Measurements from ENCODE around the gene TDRD10. TPM values are rescaled to one million over a fixed set of nuclear protein-coding genes. Genes with fewer than 3 reads are reported as not detected.

Gene TDRD10
- total and polyA plus RNA-seq, 2 experiments from 2014 or later, result 0.51 to 1.0 TPM

DNA sequence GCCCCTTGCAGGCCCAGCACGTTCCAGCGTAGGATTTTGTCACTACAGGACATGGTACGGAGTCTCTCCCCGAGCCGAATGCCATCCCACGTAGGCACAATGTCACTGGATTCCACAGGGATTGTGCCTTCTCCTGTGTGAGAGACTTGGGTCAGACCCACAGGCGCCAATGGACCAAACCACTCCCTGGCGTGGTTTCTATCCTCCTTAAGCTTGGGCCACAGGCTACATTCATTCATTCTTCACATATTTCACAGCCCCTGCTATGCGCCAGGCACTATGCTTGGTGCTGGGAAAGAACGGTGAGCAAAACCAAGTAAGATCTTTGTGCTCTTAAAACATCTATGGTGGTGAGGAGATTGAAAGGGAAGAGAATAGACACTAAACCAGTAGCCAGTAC lies 84.2 kb downstream of the TDRD10 start:
- Histone ChIP-seq H3K36me3 (peaks cover 74% of the 10 kb centered on the region), H3K27me3 (no peaks in the 10 kb centered on the region), H3K27ac (no peak overlapping the region), H3K4me3 (no peak overlapping the region), H3K4me1 (ENCODE audit: low read depth) (no peaks in the 10 kb centered on the region), H3K9me3 (ENCODE audit: low read depth) (no peaks in the 10 kb centered on the region)
- no peak for DNase-seq (ENCODE audit: low read depth in 1 of 2, low spot score in 1 of 2)
- no peak for TF ChIP-seq CTCF (IDR thresholded peaks at IDR 0.05; ENCODE audit: low read depth, low read length)

DNA sequence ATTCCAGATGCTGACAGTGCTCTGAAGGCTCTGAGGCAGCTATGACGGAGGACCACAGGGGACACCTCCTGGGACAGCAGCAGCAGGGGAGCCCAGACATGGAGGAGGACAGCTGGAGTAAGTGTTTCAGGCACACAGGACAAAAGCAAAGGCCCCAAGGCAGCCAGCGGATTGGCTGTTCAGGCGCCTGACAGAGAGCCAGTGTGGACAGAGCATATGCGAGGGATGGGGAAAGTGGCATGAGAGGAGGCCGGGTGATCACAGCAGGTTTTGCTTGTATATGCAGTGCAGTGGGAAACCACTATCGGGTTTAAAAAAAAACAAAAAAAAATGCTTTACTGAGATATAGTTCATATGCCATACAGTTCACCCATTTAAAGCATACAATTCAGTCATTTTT lies 84.6 kb downstream of the TDRD10 start:
- no peak overlapping the region for H3K27ac ChIP-seq
- no peak for DNase-seq (ENCODE audit: low read depth in 1 of 2, low spot score in 1 of 2)
- H3K9me3 ChIP-seq (ENCODE audit: low read depth), result no peaks in the 10 kb centered on the region
- H3K36me3 ChIP-seq, result peaks cover 75% of the 10 kb centered on the region
- H3K4me3 ChIP-seq, result no peak overlapping the region
- H3K27me3 ChIP-seq, result no peaks in the 10 kb centered on the region
- TF ChIP-seq CTCF (IDR thresholded peaks at IDR 0.05; ENCODE audit: low read depth, low read length), result no peak
- no peaks in the 10 kb centered on the region for H3K4me1 ChIP-seq (ENCODE audit: low read depth)

GRCh38 chr1:154589780-154590179 lies 87.8 kb downstream of the TDRD10 start:
- H3K4me1 ChIP-seq (ENCODE audit: low read depth), result no peaks in the 10 kb centered on the region
- peaks cover 73% of the 10 kb centered on the region for H3K36me3 ChIP-seq
- no peaks in the 10 kb centered on the region for H3K9me3 ChIP-seq (ENCODE audit: low read depth)
- H3K27ac ChIP-seq, result no peak overlapping the region
- no peaks in the 10 kb centered on the region for H3K27me3 ChIP-seq
- H3K4me3 ChIP-seq, result no peak overlapping the region
- TF ChIP-seq CTCF (IDR thresholded peaks at IDR 0.05; ENCODE audit: low read depth, low read length), result no peak
- no peak for DNase-seq (ENCODE audit: low read depth in 1 of 2, low spot score in 1 of 2)

GRCh38 chr1:154590756-154591155 lies 88.7 kb downstream of the TDRD10 start:
- Histone ChIP-seq H3K4me3 (no peak overlapping the region), H3K9me3 (ENCODE audit: low read depth) (no peaks in the 10 kb centered on the region), H3K4me1 (ENCODE audit: low read depth) (no peaks in the 10 kb centered on the region), H3K27ac (no peak overlapping the region), H3K36me3 (peaks cover 69% of the 10 kb centered on the region), H3K27me3 (no peaks in the 10 kb centered on the region)
- TF ChIP-seq CTCF (IDR thresholded peaks at IDR 0.05; ENCODE audit: low read depth, low read length), result no peak
- no peak for DNase-seq (ENCODE audit: low read depth in 1 of 2, low spot score in 1 of 2)

GRCh38 chr1:154591206-154591605 lies 89.2 kb downstream of the TDRD10 start:
- H3K4me3 ChIP-seq, result no peak overlapping the region
- no peaks in the 10 kb centered on the region for H3K9me3 ChIP-seq (ENCODE audit: low read depth)
- H3K36me3 ChIP-seq, result peaks cover 70% of the 10 kb centered on the region
- DNase-seq (ENCODE audit: low read depth in 1 of 2, low spot score in 1 of 2), result no peak
- H3K4me1 ChIP-seq (ENCODE audit: low read depth), result no peaks in the 10 kb centered on the region
- TF ChIP-seq CTCF (IDR thresholded peaks at IDR 0.05; ENCODE audit: low read depth, low read length), result no peak
- no peaks in the 10 kb centered on the region for H3K27me3 ChIP-seq
- H3K27ac ChIP-seq, result no peak overlapping the region

GRCh38 chr1:154593390-154593789 lies 91.4 kb downstream of the TDRD10 start:
- no peaks in the 10 kb centered on the region for H3K9me3 ChIP-seq (ENCODE audit: low read depth)
- no peak for DNase-seq (ENCODE audit: low read depth in 1 of 2, low spot score in 1 of 2)
- no peak for TF ChIP-seq CTCF (IDR thresholded peaks at IDR 0.05; ENCODE audit: low read depth, low read length)
- no peak overlapping the region for H3K4me3 ChIP-seq
- no peaks in the 10 kb centered on the region for H3K4me1 ChIP-seq (ENCODE audit: low read depth)
- no peaks in the 10 kb centered on the region for H3K27me3 ChIP-seq
- H3K27ac ChIP-seq, result no peak overlapping the region
- H3K36me3 ChIP-seq, result peaks cover 69% of the 10 kb centered on the region

Data from cardiac muscle cell (in vitro differentiated cells and primary cell).